OCI-LY7 (cell line): ENCODE measurements around the gene CEP55. TPM values are rescaled to one million over a fixed set of nuclear protein-coding genes. Genes with fewer than 3 reads are reported as not detected.

Experiments
- BruUV-seq: library from RNA; stranded (reverse); fragments of 400-500 nt; replicated peaks from 2 replicates; lab custom pipeline; 2021; lab: Mats Ljungman, UMichigan
- CTCF ChIA-PET: fragments of 300-600 bp; sonication (Branson Sonifier 250); formaldehyde crosslinking; loops from one replicate; lab custom pipeline; 2022; ENCODE audit warnings: antibody characterized with exemption; ENCODE audit not compliant: unreplicated experiment; lab: Charles Lee
- POLR2A ChIA-PET: fragments of 300-600 bp; sonication (Branson Sonifier 250); formaldehyde crosslinking; loops from one replicate; lab custom pipeline; 2022; ENCODE audit warnings: antibody characterized with exemption; lab: Charles Lee
- DNase-seq: peaks from one replicate; pipeline ENCODE4 v3.0.0-alpha.2; 2015; ENCODE audit warnings: low spot score
- H2AFZ ChIP-seq: fragments of 200-600 bp; sonication (generic), shearing (Covaris generic); 2 replicates; pipeline ENCODE4 v1.6.1; 2014; ENCODE audit warnings: mild to moderate bottlenecking, antibody characterized with exemption, low read length, moderate library complexity
- H3K27ac ChIP-seq: fragments of 200-600 bp; sonication (generic); 2 replicates; pipeline ENCODE4 v1.5.1; 2014; ENCODE audit warnings: mixed run types, low read depth, mild to moderate bottlenecking, moderate library complexity, low read length, inconsistent platforms; ENCODE audit not compliant: poor library complexity, severe bottlenecking
- H3K36me3 ChIP-seq: fragments of 200-600 bp; sonication (generic); 2 replicates; pipeline ENCODE4 v1.6.1; 2014; ENCODE audit warnings: mild to moderate bottlenecking, antibody characterized with exemption, low read length, moderate library complexity, mixed read lengths; ENCODE audit not compliant: insufficient read depth
- H3K4me1 ChIP-seq: fragments of 200-600 bp; sonication (generic); 2 replicates; pipeline ENCODE4 v1.5.1; 2014; ENCODE audit warnings: mild to moderate bottlenecking, low read length; ENCODE audit not compliant: insufficient read depth, poor library complexity, severe bottlenecking
- H3K4me2 ChIP-seq: fragments of 200-600 bp; sonication (generic); 2 replicates; pipeline ENCODE4 v1.6.1; 2014; ENCODE audit warnings: mild to moderate bottlenecking, low read length
- H3K4me3 ChIP-seq: fragments of 200-600 bp; sonication (generic); 2 replicates; pipeline ENCODE4 v1.5.1; 2014; ENCODE audit warnings: mild to moderate bottlenecking, low read depth, low read length; ENCODE audit not compliant: poor library complexity, severe bottlenecking
- H3K79me2 ChIP-seq: fragments of 200-600 bp; sonication (generic); 2 replicates; pipeline ENCODE4 v1.6.1; 2016; ENCODE audit warnings: low read depth, mild to moderate bottlenecking, low read length, moderate library complexity, mixed read lengths; ENCODE audit not compliant: insufficient read depth
- H3K9me2 ChIP-seq: fragments of 200-600 bp; sonication (generic); 2 replicates; pipeline ENCODE4 v1.6.1; 2016; ENCODE audit warnings: mild to moderate bottlenecking, low read length, mixed read lengths; ENCODE audit not compliant: insufficient read depth
- H3K9me3 ChIP-seq: fragments of 200-600 bp; sonication (generic); 2 replicates; pipeline ENCODE4 v1.6.1; 2014; ENCODE audit warnings: mild to moderate bottlenecking, mixed run types, low read length, mixed read lengths
- H4K20me1 ChIP-seq: fragments of 200-600 bp; sonication (generic); 2 replicates; pipeline ENCODE4 v1.6.1; 2014; ENCODE audit warnings: mild to moderate bottlenecking, antibody characterized with exemption, low read length, moderate library complexity, mixed read lengths; ENCODE audit not compliant: insufficient read depth
- EZH2phosphoT487 ChIP-seq: fragments of 200-600 bp; sonication (generic); IDR thresholded peaks from 2 replicates; pipeline ENCODE4 v1.6.1; 2018; ENCODE audit warnings: low read depth, borderline replicate concordance, mild to moderate bottlenecking, mixed run types, antibody characterized with exemption, low read length, moderate library complexity, mixed read lengths
- intact Hi-C: fragments of 100-400 bp; cut with micrococcal nuclease; formaldehyde crosslinking; loops from one replicate; pipeline ENCODE4 v1.10.0; 2022; ENCODE audit not compliant: unreplicated experiment
- total RNA-seq, 2 experiments: library from RNA; depleted of rRNA in 1 of 2; stranded (reverse); fragments of >200 nt in 1 of 2; shearing (Covaris generic) in 1 of 2; gene quantifications; 2 replicates each; pipeline ENCODE4 v1.2.3, GENCODE V29; 2014 to 2022
- TF ChIP-seq, protein P1 (sequence below): fragments of 200-600 bp; sonication (generic); conservative IDR thresholded peaks from 2 replicates; pipeline ENCODE4 v1.5.1; 2014; ENCODE audit warnings: mild to moderate bottlenecking, antibody characterized with exemption, low read length, moderate library complexity, mixed read lengths

The CEP55 gene
- total RNA-seq, 2 experiments from 2014 or later = 64.5 to 68.3 TPM

DNA sequence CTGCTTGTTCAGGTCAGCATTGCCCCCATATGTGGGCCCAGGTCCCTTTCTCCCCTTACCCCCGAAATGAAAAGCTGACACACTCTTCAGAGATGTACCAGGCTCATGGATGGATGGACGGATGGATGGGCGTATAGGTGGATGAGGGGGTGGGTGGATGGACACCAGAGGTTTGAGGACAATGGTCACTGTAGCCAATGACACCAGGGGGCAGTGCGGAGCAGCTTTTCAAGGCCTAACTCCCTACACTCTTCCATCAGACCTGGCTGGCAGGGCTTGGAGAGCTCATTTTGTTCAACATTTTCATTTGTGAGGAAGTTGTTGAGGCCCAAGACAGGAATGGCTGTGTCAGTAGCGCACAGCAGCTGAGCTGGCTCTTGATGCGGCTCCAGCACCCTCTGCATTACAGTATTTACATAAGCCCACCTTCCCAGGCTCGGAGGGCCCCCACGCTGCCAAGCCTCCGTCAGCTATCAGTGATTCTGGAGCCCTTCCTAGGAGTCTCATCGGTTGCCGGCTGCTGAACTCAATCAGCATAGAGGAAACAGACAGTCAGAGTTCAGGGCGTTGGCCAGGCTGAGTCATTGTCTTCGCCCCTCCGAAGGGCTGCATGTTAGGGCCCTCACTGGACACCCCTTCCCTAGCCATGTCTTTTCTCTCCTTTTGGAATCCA, 58.5 kb downstream of the CEP55 start:
- H3K4me1 ChIP-seq = peaks cover 15% of the 10 kb centered on the region
- H2AFZ ChIP-seq = peak overlapping the region; percentile 56; the same call in 1 of the 2 replicates
- peak; percentile 77 for DNase-seq
- intact Hi-C loops = loop anchor here (1.0 to 10.0 kb wide), 2 partner anchors 125 to 260 kb away; no protein-coding TSS in a partner anchor
- no peaks in the 10 kb centered on the region for H3K36me3 ChIP-seq
- H3K9me2 ChIP-seq = no peaks in the 10 kb centered on the region
- no peaks in the 10 kb centered on the region for H3K79me2 ChIP-seq
- no peak overlapping the region for H3K27ac ChIP-seq
- POLR2A ChIA-PET = interaction anchor here (0.6 to 1.3 kb wide), 6 partner anchors 12 to 128 kb away, joined by 3 to 9 read pairs (median 6); no protein-coding TSS in a partner anchor
- no peaks in the 10 kb centered on the region for H3K9me3 ChIP-seq
- no peak overlapping the region for H3K4me2 ChIP-seq
- TF ChIP-seq EZH2phosphoT487 = no peak
- TF ChIP-seq, protein P1, sequence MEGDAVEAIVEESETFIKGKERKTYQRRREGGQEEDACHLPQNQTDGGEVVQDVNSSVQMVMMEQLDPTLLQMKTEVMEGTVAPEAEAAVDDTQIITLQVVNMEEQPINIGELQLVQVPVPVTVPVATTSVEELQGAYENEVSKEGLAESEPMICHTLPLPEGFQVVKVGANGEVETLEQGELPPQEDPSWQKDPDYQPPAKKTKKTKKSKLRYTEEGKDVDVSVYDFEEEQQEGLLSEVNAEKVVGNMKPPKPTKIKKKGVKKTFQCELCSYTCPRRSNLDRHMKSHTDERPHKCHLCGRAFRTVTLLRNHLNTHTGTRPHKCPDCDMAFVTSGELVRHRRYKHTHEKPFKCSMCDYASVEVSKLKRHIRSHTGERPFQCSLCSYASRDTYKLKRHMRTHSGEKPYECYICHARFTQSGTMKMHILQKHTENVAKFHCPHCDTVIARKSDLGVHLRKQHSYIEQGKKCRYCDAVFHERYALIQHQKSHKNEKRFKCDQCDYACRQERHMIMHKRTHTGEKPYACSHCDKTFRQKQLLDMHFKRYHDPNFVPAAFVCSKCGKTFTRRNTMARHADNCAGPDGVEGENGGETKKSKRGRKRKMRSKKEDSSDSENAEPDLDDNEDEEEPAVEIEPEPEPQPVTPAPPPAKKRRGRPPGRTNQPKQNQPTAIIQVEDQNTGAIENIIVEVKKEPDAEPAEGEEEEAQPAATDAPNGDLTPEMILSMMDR = peak; percentile 87
- no TSS peak for BruUV-seq
- no peaks in the 10 kb centered on the region for H4K20me1 ChIP-seq
- no peak overlapping the region for H3K4me3 ChIP-seq
- CTCF ChIA-PET = interaction anchor here (1.0 to 3.6 kb wide), 4 partner anchors 78 to 124 kb away, joined by 3 to 32 read pairs (median 4); no protein-coding TSS in a partner anchor

DNA sequence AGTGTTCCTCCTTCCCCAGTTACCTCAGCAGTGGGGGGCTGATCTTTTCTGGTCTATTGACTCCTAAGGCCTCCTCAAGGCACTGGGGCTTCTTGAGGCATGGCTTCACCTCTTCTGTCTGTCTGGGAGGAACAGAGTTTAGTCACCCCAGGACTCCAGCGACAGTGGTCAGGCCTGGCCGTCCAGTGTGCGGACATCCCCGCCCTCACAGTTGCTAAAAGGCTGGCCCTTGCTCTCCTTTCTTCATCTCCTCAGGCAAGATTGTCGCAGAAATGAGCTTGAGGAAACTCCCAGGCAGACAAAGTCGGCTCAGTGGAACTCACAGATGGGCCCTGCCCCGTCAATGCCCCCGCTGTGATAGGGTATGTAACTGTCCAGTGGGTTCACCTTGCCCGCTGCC, 63.1 kb downstream of the CEP55 start:
- no peak overlapping the region for H3K4me2 ChIP-seq
- peaks cover 15% of the 10 kb centered on the region for H3K4me1 ChIP-seq
- H3K36me3 ChIP-seq = no peaks in the 10 kb centered on the region
- POLR2A ChIA-PET = interaction anchor here (0.7 kb wide), 1 partner anchor 430 kb away, joined by 8 read pairs; no protein-coding TSS in a partner anchor
- H2AFZ ChIP-seq = no peak overlapping the region
- TF ChIP-seq, protein P1 = no peak
- no peak for TF ChIP-seq EZH2phosphoT487
- no peaks in the 10 kb centered on the region for H3K79me2 ChIP-seq
- H3K9me3 ChIP-seq = no peaks in the 10 kb centered on the region
- no peak for DNase-seq
- no peak overlapping the region for H3K27ac ChIP-seq
- no peak overlapping the region for H3K4me3 ChIP-seq
- no peaks in the 10 kb centered on the region for H3K9me2 ChIP-seq
- CTCF ChIA-PET = no interaction called here
- BruUV-seq = no TSS peak
- intact Hi-C loops = loop anchor here (10.0 kb wide), 1 partner anchor 255 kb away; no protein-coding TSS in a partner anchor
- no peaks in the 10 kb centered on the region for H4K20me1 ChIP-seq

DNA sequence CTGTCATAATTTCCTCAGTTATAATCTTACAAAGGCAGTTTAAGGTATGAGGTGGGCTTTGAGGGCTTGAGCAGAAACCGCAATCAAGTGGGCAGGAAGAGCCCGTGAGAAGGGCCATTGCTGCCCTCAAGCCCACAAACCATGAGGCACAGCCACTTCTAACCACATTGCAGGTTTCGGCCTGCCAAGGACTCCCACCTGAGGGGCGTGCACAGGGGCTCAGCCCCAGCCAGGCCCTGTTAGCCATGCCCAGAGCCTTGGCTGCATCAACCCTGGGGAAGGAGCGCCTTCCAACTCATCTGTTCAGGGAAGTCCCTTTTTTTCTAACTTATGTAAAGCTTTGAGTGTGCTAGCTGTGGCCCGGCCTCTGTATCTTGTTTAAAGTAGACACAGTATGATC, 64.1 kb downstream of the CEP55 start:
- H3K4me1 ChIP-seq = peaks cover 7% of the 10 kb centered on the region
- TF ChIP-seq, protein P1 = no peak
- no peak for TF ChIP-seq EZH2phosphoT487
- BruUV-seq = no TSS peak
- intact Hi-C loops = no loop called here
- no peaks in the 10 kb centered on the region for H3K9me3 ChIP-seq
- H2AFZ ChIP-seq = no peak overlapping the region
- no peaks in the 10 kb centered on the region for H3K9me2 ChIP-seq
- ChIA-PET CTCF (no interaction called here), POLR2A (no interaction called here)
- DNase-seq = no peak
- H4K20me1 ChIP-seq = no peaks in the 10 kb centered on the region
- no peak overlapping the region for H3K4me3 ChIP-seq
- no peaks in the 10 kb centered on the region for H3K79me2 ChIP-seq
- H3K27ac ChIP-seq = no peak overlapping the region
- H3K4me2 ChIP-seq = no peak overlapping the region
- no peaks in the 10 kb centered on the region for H3K36me3 ChIP-seq
